ENCODE data around the gene PTGS1. TPM values are rescaled to one million over a fixed set of nuclear protein-coding genes. Genes with fewer than 3 reads are reported as not detected.
"Not testable (repeated sequence)": the region's sequence is repeated elsewhere in the genome, so short reads cannot be mapped to it uniquely, and the experiment has no call there.

The PTGS1 gene
- total and polyA plus RNA-seq, 4 donors, result 3.1 to 20.3 (median 8.1) TPM

GRCh38 chr9:122350577-122351355 is 20.1 kb upstream of the PTGS1 start:
- H3K9me3 ChIP-seq (ENCODE audit: control insufficient read depth, low read length), result no peaks in the 10 kb centered on the region
- no peaks in the 10 kb centered on the region for H3K27me3 ChIP-seq (ENCODE audit: control insufficient read depth in 1 of 2, insufficient read depth in 2 of 2, low read length in 1 of 2)
- H3K36me3 ChIP-seq (ENCODE audit: control insufficient read depth in 1 of 2, insufficient read depth in 2 of 2, low read length in 1 of 2), result no peaks in the 10 kb centered on the region
- H3K4me3 ChIP-seq (ENCODE audit: low read length in 2 of 2), result no peak overlapping the region
- ATAC-seq (ENCODE audit: low FRiP score) (peak; percentile 86), DNase-seq (peak; percentile 87 to 94)
- H3K27ac ChIP-seq (ENCODE audit: low read depth in 1 of 2, low read length in 2 of 2), result no peak overlapping the region
- intact Hi-C loops (cut with DNase I), result loop anchor here (1.0 to 5.0 kb wide), 4 partner anchors 225 to 462 kb away; no protein-coding TSS in a partner anchor
- WGBS, 2 donors, result 35 to 38% methylated on average over 11 of the region's 11 CpGs
- H3K4me1 ChIP-seq (ENCODE audit: control insufficient read depth in 1 of 2, insufficient read depth in 2 of 2, low read length in 2 of 2), result no peaks in the 10 kb centered on the region

- Histone ChIP-seq H3K36me3 (ENCODE audit: control insufficient read depth in 1 of 2, insufficient read depth in 2 of 2, low read length in 1 of 2) (no peaks in the 10 kb centered on the region), H3K27me3 (ENCODE audit: control insufficient read depth in 1 of 2, insufficient read depth in 2 of 2, low read length in 1 of 2) (no peaks in the 10 kb centered on the region), H3K4me3 (ENCODE audit: low read length in 2 of 2) (no peak overlapping the region), H3K27ac (ENCODE audit: low read depth in 1 of 2, low read length in 2 of 2) (no peak overlapping the region), H3K9me3 (ENCODE audit: control insufficient read depth, low read length) (no peaks in the 10 kb centered on the region), H3K4me1 (ENCODE audit: control insufficient read depth in 1 of 2, insufficient read depth in 2 of 2, low read length in 2 of 2) (no peaks in the 10 kb centered on the region)
- intact Hi-C loops (cut with DNase I), result loop anchor here in 1 of 2 donors (5.0 kb wide), 1 partner anchor 458 kb away; no protein-coding TSS in a partner anchor
- 89 to 90% methylated on average over 8 of the region's 8 CpGs for WGBS, 2 donors
- ATAC-seq (ENCODE audit: low FRiP score), result no peak
- peak in 1 of 2 donors; percentile 82 for DNase-seq
These were observed 16.2 kb upstream of the PTGS1 start for GRCh38 chr9:122354536-122355199.

DNA sequence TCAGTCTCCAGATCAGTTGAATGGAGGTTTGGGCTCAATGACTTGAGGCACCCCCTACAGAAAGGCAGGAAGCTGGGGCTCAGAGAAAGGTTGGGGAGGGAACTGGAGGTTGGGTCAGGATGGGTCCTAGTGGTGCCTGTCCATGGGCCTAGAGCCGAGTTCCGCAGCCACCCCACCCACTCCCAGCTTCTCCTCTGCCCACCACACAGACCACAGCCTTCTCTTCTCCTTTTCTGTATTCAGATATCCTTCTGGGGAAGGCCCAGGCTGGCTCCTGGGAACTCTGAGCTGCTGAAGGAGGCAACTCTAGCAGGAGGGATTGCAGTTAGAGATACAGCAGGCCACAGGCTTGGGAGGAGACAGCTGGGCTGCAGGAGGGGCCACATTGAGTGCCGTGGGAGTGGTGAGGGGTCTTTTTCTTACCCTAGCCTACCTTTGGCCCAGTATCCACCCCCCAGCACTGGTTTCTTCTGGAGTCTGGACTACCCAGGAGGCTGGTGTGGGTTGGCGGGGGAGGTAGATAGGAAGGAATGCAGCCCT is 15.4 kb upstream of the PTGS1 start:
- no peaks in the 10 kb centered on the region for H3K9me3 ChIP-seq (ENCODE audit: control insufficient read depth, low read length)
- DNase-seq (no peak), ATAC-seq (ENCODE audit: low FRiP score) (no peak)
- H3K27ac ChIP-seq (ENCODE audit: low read depth in 1 of 2, low read length in 2 of 2), result no peak overlapping the region
- H3K4me1 ChIP-seq (ENCODE audit: control insufficient read depth in 1 of 2, insufficient read depth in 2 of 2, low read length in 2 of 2), result no peaks in the 10 kb centered on the region
- intact Hi-C loops (cut with DNase I), result no loop called here
- no peak overlapping the region for H3K4me3 ChIP-seq (ENCODE audit: low read length in 2 of 2)
- no peaks in the 10 kb centered on the region for H3K36me3 ChIP-seq (ENCODE audit: control insufficient read depth in 1 of 2, insufficient read depth in 2 of 2, low read length in 1 of 2)
- H3K27me3 ChIP-seq (ENCODE audit: control insufficient read depth in 1 of 2, insufficient read depth in 2 of 2, low read length in 1 of 2), result no peaks in the 10 kb centered on the region
- WGBS, 2 donors, result 91 to 94% methylated on average over 4 of the region's 4 CpGs

DNA sequence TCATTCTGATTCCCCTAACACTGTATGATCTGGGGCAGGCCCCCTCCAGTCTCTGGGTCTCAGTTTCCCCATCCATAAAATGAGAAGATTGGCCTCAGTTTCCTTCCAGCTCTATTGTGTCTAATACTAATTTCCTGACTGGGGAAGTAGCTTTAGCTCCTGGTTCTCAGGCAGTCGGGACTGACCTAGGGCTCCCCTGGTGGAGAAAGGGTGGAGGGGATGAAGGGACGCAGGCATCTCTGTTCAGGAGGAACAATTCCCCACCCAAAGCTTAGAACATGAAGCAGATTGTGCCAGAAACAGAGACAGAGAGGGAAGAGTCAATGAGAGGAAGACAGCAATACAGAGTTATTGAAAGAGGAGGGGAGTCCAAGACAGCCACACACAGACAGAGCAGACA is 14.2 kb upstream of the PTGS1 start:
- Histone ChIP-seq H3K27me3 (ENCODE audit: control insufficient read depth in 1 of 2, insufficient read depth in 2 of 2, low read length in 1 of 2) (no peaks in the 10 kb centered on the region), H3K27ac (ENCODE audit: low read depth in 1 of 2, low read length in 2 of 2) (no peak overlapping the region), H3K4me1 (ENCODE audit: control insufficient read depth in 1 of 2, insufficient read depth in 2 of 2, low read length in 2 of 2) (no peaks in the 10 kb centered on the region), H3K9me3 (ENCODE audit: control insufficient read depth, low read length) (no peaks in the 10 kb centered on the region), H3K4me3 (ENCODE audit: low read length in 2 of 2) (no peak overlapping the region), H3K36me3 (ENCODE audit: control insufficient read depth in 1 of 2, insufficient read depth in 2 of 2, low read length in 1 of 2) (no peaks in the 10 kb centered on the region)
- intact Hi-C loops (cut with DNase I), result no loop called here
- 26 to 43% methylated on average over 2 of the region's 2 CpGs for WGBS, 2 donors
- ATAC-seq (ENCODE audit: low FRiP score) (no peak), DNase-seq (peak in 1 of 2 donors; percentile 31)

GRCh38 chr9:122360891-122361290 is 9.9 kb upstream of the PTGS1 start:
- WGBS, 2 donors, result 82 to 83% methylated on average over 8 of the region's 8 CpGs
- Histone ChIP-seq H3K36me3 (ENCODE audit: control insufficient read depth in 1 of 2, insufficient read depth in 2 of 2, low read length in 1 of 2) (no peaks in the 10 kb centered on the region), H3K4me3 (ENCODE audit: low read length in 2 of 2) (no peak overlapping the region), H3K27me3 (ENCODE audit: control insufficient read depth in 1 of 2, insufficient read depth in 2 of 2, low read length in 1 of 2) (no peaks in the 10 kb centered on the region), H3K4me1 (ENCODE audit: control insufficient read depth in 1 of 2, insufficient read depth in 2 of 2, low read length in 2 of 2) (no peaks in the 10 kb centered on the region), H3K27ac (ENCODE audit: low read depth in 1 of 2, low read length in 2 of 2) (no peak overlapping the region), H3K9me3 (ENCODE audit: control insufficient read depth, low read length) (no peaks in the 10 kb centered on the region)
- peak in 1 of 2 donors; percentile 52 for DNase-seq
- no peak for ATAC-seq (ENCODE audit: low FRiP score)
- intact Hi-C loops (cut with DNase I), result no loop called here

DNA sequence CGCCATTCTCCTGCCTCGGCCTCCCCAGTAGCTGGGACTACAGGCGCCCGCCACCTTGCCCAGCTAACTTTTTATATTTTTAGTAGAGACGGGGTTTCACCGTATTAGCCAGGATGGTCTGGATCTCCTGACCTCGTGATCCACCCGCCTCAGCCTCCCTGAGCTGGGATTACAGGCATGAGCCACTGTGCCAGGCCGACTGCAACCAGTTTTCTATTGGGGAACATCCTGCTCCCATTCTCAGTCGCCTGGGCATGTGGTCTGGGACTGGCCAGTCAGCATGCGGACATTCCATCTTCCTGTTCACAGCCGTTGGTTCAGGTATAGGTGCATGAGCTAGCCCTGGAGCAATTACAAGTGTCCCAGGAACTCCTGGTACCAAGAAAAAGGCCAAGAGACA is 7.7 kb upstream of the PTGS1 start:
- H3K4me1 ChIP-seq (ENCODE audit: control insufficient read depth in 1 of 2, insufficient read depth in 2 of 2, low read length in 2 of 2); H3K36me3 ChIP-seq (ENCODE audit: control insufficient read depth in 1 of 2, insufficient read depth in 2 of 2, low read length in 1 of 2); H3K9me3 ChIP-seq (ENCODE audit: control insufficient read depth, low read length); H3K27ac ChIP-seq (ENCODE audit: low read depth in 1 of 2, low read length in 2 of 2); intact Hi-C loops (cut with DNase I); H3K27me3 ChIP-seq (ENCODE audit: control insufficient read depth in 1 of 2, insufficient read depth in 2 of 2, low read length in 1 of 2); H3K4me3 ChIP-seq (ENCODE audit: low read length in 2 of 2); ATAC-seq (ENCODE audit: low FRiP score): not testable (repeated sequence)
- WGBS, 2 donors, result 92 to 96% methylated on average over 12 of the region's 12 CpGs
- peak in 1 of 2 donors; percentile 31 for DNase-seq

- ATAC-seq (ENCODE audit: low FRiP score) (no peak), DNase-seq (no peak)
- Histone ChIP-seq H3K4me1 (ENCODE audit: control insufficient read depth in 1 of 2, insufficient read depth in 2 of 2, low read length in 2 of 2) (no peaks in the 10 kb centered on the region), H3K27me3 (ENCODE audit: control insufficient read depth in 1 of 2, insufficient read depth in 2 of 2, low read length in 1 of 2) (no peaks in the 10 kb centered on the region), H3K4me3 (ENCODE audit: low read length in 2 of 2) (no peak overlapping the region), H3K27ac (ENCODE audit: low read depth in 1 of 2, low read length in 2 of 2) (no peak overlapping the region), H3K9me3 (ENCODE audit: control insufficient read depth, low read length) (no peaks in the 10 kb centered on the region), H3K36me3 (ENCODE audit: control insufficient read depth in 1 of 2, insufficient read depth in 2 of 2, low read length in 1 of 2) (no peaks in the 10 kb centered on the region)
- 93 to 97% methylated on average over 10 of the region's 10 CpGs for WGBS, 2 donors
- intact Hi-C loops (cut with DNase I), result no loop called here
These were observed 6.6 kb upstream of the PTGS1 start for GRCh38 chr9:122364117-122364782.

- Histone ChIP-seq H3K9me3 (ENCODE audit: control insufficient read depth, low read length) (no peaks in the 10 kb centered on the region), H3K4me3 (ENCODE audit: low read length in 2 of 2) (no peak overlapping the region), H3K4me1 (ENCODE audit: control insufficient read depth in 1 of 2, insufficient read depth in 2 of 2, low read length in 2 of 2) (no peaks in the 10 kb centered on the region), H3K27me3 (ENCODE audit: control insufficient read depth in 1 of 2, insufficient read depth in 2 of 2, low read length in 1 of 2) (no peaks in the 10 kb centered on the region), H3K27ac (ENCODE audit: low read depth in 1 of 2, low read length in 2 of 2) (no peak overlapping the region), H3K36me3 (ENCODE audit: control insufficient read depth in 1 of 2, insufficient read depth in 2 of 2, low read length in 1 of 2) (no peaks in the 10 kb centered on the region)
- no peak for DNase-seq
- peak; percentile 75 for ATAC-seq (ENCODE audit: low FRiP score)
- WGBS, 2 donors, result 78 to 80% methylated on average over 10 of the region's 10 CpGs
- intact Hi-C loops (cut with DNase I), result no loop called here
These were observed 6.1 kb upstream of the PTGS1 start for GRCh38 chr9:122364783-122365150.
